Astrocyte (in vitro differentiated cells and primary cell): ENCODE measurements around the gene MUC4. TPM values are rescaled to one million over a fixed set of nuclear protein-coding genes. Genes with fewer than 3 reads are reported as not detected.

Experiments used
- DNase-seq: peaks from one replicate; pipeline ENCODE4 v3.0.0-alpha.2; 2010; ENCODE audit warnings: low read depth
- FAIRE-seq: peaks from 2 replicates; lab custom pipeline; 2011; peaks lifted over from hg19 to GRCh38; lab: Jason Lieb, UNC
- H2AFZ ChIP-seq: 2 replicates; pipeline ENCODE4 v1.6.0; 2012; ENCODE audit warnings: low read depth, low read length, inconsistent platforms
- H3K27ac ChIP-seq: 2 replicates; pipeline ENCODE4 v1.5.1; 2011; ENCODE audit warnings: low read depth, low read length, inconsistent platforms
- H3K27me3 ChIP-seq: 2 replicates; pipeline ENCODE4 v1.6.0; 2011; ENCODE audit warnings: low read length, inconsistent platforms; ENCODE audit not compliant: insufficient read depth
- H3K36me3 ChIP-seq: 2 replicates; pipeline ENCODE4 v1.5.1; 2011; ENCODE audit warnings: low read length, inconsistent platforms; ENCODE audit not compliant: insufficient read depth
- H3K4me1 ChIP-seq: 2 replicates; pipeline ENCODE4 v1.5.1; 2011; ENCODE audit warnings: low read length, inconsistent platforms; ENCODE audit not compliant: insufficient read depth
- H3K4me2 ChIP-seq: 2 replicates; pipeline ENCODE4 v1.6.0; 2012; ENCODE audit warnings: low read length, inconsistent platforms
- H3K4me3 ChIP-seq: 2 replicates; pipeline ENCODE4 v1.5.1; 2011; ENCODE audit warnings: low read depth, mild to moderate bottlenecking, low read length, inconsistent platforms; ENCODE audit not compliant: insufficient read depth
- H3K79me2 ChIP-seq: 2 replicates; pipeline ENCODE4 v1.6.0; 2012; ENCODE audit warnings: mild to moderate bottlenecking, low read length, inconsistent platforms; ENCODE audit not compliant: insufficient read depth
- H3K9ac ChIP-seq: 2 replicates; pipeline ENCODE4 v1.6.0; 2012; ENCODE audit warnings: mild to moderate bottlenecking, low read length, inconsistent platforms
- H3K9me3 ChIP-seq: 2 replicates; pipeline ENCODE4 v1.5.1; 2012; ENCODE audit warnings: low read depth, mild to moderate bottlenecking, low read length, inconsistent platforms; ENCODE audit not compliant: insufficient read depth
- H4K20me1 ChIP-seq: 2 replicates; pipeline ENCODE4 v1.6.0; 2012; ENCODE audit warnings: low read length, inconsistent platforms; ENCODE audit not compliant: insufficient read depth
- H3K27ac Mint-ChIP-seq: one replicate; pipeline ENCODE4 v1.8.0; 2021; ENCODE audit warnings: mild to moderate bottlenecking, mixed read lengths; ENCODE audit not compliant: unreplicated experiment
- H3K27me3 Mint-ChIP-seq: one replicate; pipeline ENCODE4 v1.8.0; 2021; ENCODE audit warnings: low read depth, mixed read lengths; ENCODE audit not compliant: unreplicated experiment
- H3K36me3 Mint-ChIP-seq: one replicate; pipeline ENCODE4 v1.8.0; 2021; ENCODE audit warnings: low read depth, mixed read lengths; ENCODE audit not compliant: unreplicated experiment
- H3K4me1 Mint-ChIP-seq: one replicate; pipeline ENCODE4 v1.8.0; 2021; ENCODE audit warnings: low read depth, mixed read lengths; ENCODE audit not compliant: unreplicated experiment
- H3K4me3 Mint-ChIP-seq: one replicate; pipeline ENCODE4 v1.8.0; 2021; ENCODE audit warnings: mild to moderate bottlenecking, moderate library complexity, mixed read lengths; ENCODE audit not compliant: unreplicated experiment
- H3K9me3 Mint-ChIP-seq: one replicate; pipeline ENCODE4 v1.8.0; 2021; ENCODE audit warnings: mild to moderate bottlenecking, mixed read lengths; ENCODE audit not compliant: unreplicated experiment
- CTCF ChIP-seq: IDR thresholded peaks from 2 replicates; pipeline ENCODE4 v1.5.1; 2011; ENCODE audit warnings: low read depth, mild to moderate bottlenecking, inconsistent platforms, low read length, moderate library complexity; ENCODE audit not compliant: insufficient read depth
- EZH2 ChIP-seq: IDR thresholded peaks from 2 replicates; pipeline ENCODE4 v1.6.1; 2012; ENCODE audit warnings: mild to moderate bottlenecking, low read length, inconsistent platforms; ENCODE audit not compliant: insufficient read depth
- total RNA-seq: library from RNA; stranded (reverse); gene quantifications from 2 replicates; pipeline ENCODE4 v1.2.1, GENCODE V29; 2021

MUC4 gene
- total RNA-seq, 1 donor from 2014 or later: 0.05 TPM

DNA sequence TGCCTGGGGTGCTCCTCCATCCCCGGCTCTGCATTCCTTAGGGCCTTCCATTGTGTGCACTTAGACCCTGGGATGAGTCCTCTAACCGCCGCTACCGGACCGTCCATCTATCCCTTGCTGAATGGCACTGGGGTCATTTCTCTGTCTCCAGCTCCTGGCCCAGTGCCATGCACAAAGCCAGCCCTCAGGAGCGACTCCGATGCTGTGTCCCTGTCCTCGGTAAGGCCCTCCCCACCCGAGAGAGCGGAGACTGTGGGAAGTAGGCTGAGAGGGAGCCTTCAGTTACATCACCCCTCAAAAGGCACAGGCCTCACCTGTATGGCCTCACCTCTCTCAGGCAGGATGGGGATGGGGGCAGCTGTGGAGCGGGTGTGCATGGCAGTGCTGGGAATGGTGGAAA is 33.8 kb downstream of the MUC4 start:
- Mint-ChIP-seq H3K27ac (no peak overlapping the region), H3K27me3 (peaks cover 7% of the 10 kb centered on the region), H3K9me3 (peaks cover 10% of the 10 kb centered on the region), H3K36me3 (no peaks in the 10 kb centered on the region), H3K4me3 (no peak overlapping the region), H3K4me1 (no peaks in the 10 kb centered on the region)
- no peaks in the 10 kb centered on the region for H3K36me3 ChIP-seq
- H3K4me3 ChIP-seq: no peak overlapping the region
- H3K27ac ChIP-seq: no peak overlapping the region
- H3K9me3 ChIP-seq: no peaks in the 10 kb centered on the region
- H4K20me1 ChIP-seq: no peaks in the 10 kb centered on the region
- H3K79me2 ChIP-seq: no peaks in the 10 kb centered on the region
- no peak overlapping the region for H3K9ac ChIP-seq
- no peak overlapping the region for H3K4me2 ChIP-seq
- no peak overlapping the region for H2AFZ ChIP-seq
- no peaks in the 10 kb centered on the region for H3K4me1 ChIP-seq
- FAIRE-seq: no peak
- TF ChIP-seq CTCF (no peak), EZH2 (no peak)
- H3K27me3 ChIP-seq: no peaks in the 10 kb centered on the region
- DNase-seq: no peak

DNA sequence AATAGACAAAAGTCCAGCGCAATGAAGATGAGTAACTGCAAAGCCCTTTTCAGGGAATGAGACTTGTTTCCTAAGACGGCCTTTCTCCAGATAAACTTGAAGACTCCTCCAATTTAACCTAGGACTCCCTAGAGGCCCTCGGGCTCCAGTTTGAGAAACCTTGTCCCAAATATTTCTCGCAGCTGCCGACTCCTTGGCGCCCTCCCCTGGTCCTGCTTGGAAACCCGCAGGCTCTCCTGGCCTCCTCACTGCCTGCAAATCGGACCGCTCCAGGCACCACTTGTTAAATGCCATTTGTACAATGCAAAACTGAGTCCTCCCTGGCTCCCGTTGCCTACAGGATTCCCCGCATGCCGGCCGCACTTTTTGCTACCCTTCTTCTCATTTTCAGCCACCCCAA is 36.8 kb downstream of the MUC4 start:
- FAIRE-seq (no peak), DNase-seq (no peak)
- H3K27me3 ChIP-seq: no peaks in the 10 kb centered on the region
- no peaks in the 10 kb centered on the region for H4K20me1 ChIP-seq
- Mint-ChIP-seq H3K4me3 (no peak overlapping the region), H3K27me3 (peaks cover 8% of the 10 kb centered on the region), H3K4me1 (no peaks in the 10 kb centered on the region), H3K36me3 (no peaks in the 10 kb centered on the region), H3K27ac (no peak overlapping the region), H3K9me3 (no peaks in the 10 kb centered on the region)
- no peaks in the 10 kb centered on the region for H3K36me3 ChIP-seq
- H3K4me3 ChIP-seq: no peak overlapping the region
- H2AFZ ChIP-seq: no peak overlapping the region
- no peaks in the 10 kb centered on the region for H3K9me3 ChIP-seq
- no peak overlapping the region for H3K9ac ChIP-seq
- TF ChIP-seq CTCF (peak; percentile 22), EZH2 (no peak)
- no peak overlapping the region for H3K27ac ChIP-seq
- no peaks in the 10 kb centered on the region for H3K79me2 ChIP-seq
- H3K4me1 ChIP-seq: no peaks in the 10 kb centered on the region
- H3K4me2 ChIP-seq: no peak overlapping the region

- H3K9me3 Mint-ChIP-seq: peaks cover 3% of the 10 kb centered on the region
- no peaks in the 10 kb centered on the region for H3K4me1 Mint-ChIP-seq
- Histone ChIP-seq H2AFZ (no peak overlapping the region), H3K4me1 (no peaks in the 10 kb centered on the region), H3K27ac (no peak overlapping the region), H3K4me2 (no peak overlapping the region), H3K9me3 (no peaks in the 10 kb centered on the region), H3K36me3 (no peaks in the 10 kb centered on the region), H3K9ac (no peak overlapping the region), H3K27me3 (no peaks in the 10 kb centered on the region), H3K79me2 (no peaks in the 10 kb centered on the region), H3K4me3 (no peak overlapping the region), H4K20me1 (no peaks in the 10 kb centered on the region)
- no peaks in the 10 kb centered on the region for H3K36me3 Mint-ChIP-seq
- H3K27ac Mint-ChIP-seq: no peak overlapping the region
- FAIRE-seq: no peak
- H3K4me3 Mint-ChIP-seq: no peak overlapping the region
- no peak for DNase-seq
- TF ChIP-seq EZH2 (no peak), CTCF (no peak)
- peaks cover 14% of the 10 kb centered on the region for H3K27me3 Mint-ChIP-seq
These were observed 37.7 kb downstream of the MUC4 start for GRCh38 chr3:195773956-195774537.
